Tibial nerve (tissue), 4 donors: Measurements from ENCODE around the gene NMT1. TPM values are rescaled to one million over a fixed set of nuclear protein-coding genes. Genes with fewer than 3 reads are reported as not detected.

ENCODE experiments used
- DNase-seq, 2 donors: peaks; one replicate each; pipeline ENCODE4 v3.0.0-alpha.2; 2019; ENCODE audit warnings: low spot score in 2 of 2
- H3K27ac ChIP-seq, 4 donors: fragments of 200-600 bp; sonication (generic) in 3 of 4; one replicate each; pipeline ENCODE4 v1.5.1; 2017 to 2019; ENCODE audit warnings: mild to moderate bottlenecking in 1 of 4
- H3K27me3 ChIP-seq, 2 donors: fragments of 200-600 bp; sonication (generic) in 1 of 2; one replicate each; pipeline versions ENCODE4 v1.5.1 to v1.6.0; 2017 to 2019
- H3K36me3 ChIP-seq, 3 donors: fragments of 200-600 bp; sonication (generic); one replicate each; pipeline ENCODE4 v1.5.1; 2018 to 2019
- H3K4me1 ChIP-seq, 4 donors: fragments of 200-600 bp; sonication (generic) in 3 of 4; one replicate each; pipeline ENCODE4 v1.5.1; 2017 to 2019
- H3K4me3 ChIP-seq, 4 donors: fragments of 200-600 bp; sonication (generic) in 3 of 4; one replicate each; pipeline ENCODE4 v1.5.1; 2017 to 2019; ENCODE audit warnings: mild to moderate bottlenecking in 1 of 4, moderate library complexity in 1 of 4
- H3K9me3 ChIP-seq, 4 donors: fragments of 200-600 bp; sonication (generic) in 3 of 4; one replicate each; pipeline ENCODE4 v1.5.1; 2017 to 2019
- EP300 ChIP-seq, 2 donors: sonication (generic); formaldehyde crosslinking; IDR thresholded peaks; one replicate each; pipeline ENCODE4 v1.6.1; 2017; ENCODE audit warnings: antibody characterized with exemption in 2 of 2, mild to moderate bottlenecking in 1 of 2
- POLR2A ChIP-seq, 2 donors: fragments of 450-650 bp; IDR thresholded peaks; one replicate each; pipeline ENCODE4 v1.6.1; 2017; ENCODE audit warnings: antibody characterized with exemption in 2 of 2, mild to moderate bottlenecking in 2 of 2, moderate library complexity in 2 of 2
- WGBS, 2 donors: methylation state at CpG; one replicate each; pipeline ENCODE4 v1.1.5; 2018; 5-methylcytosine and 5-hydroxymethylcytosine counted together
- total RNA-seq, 4 donors: library from RNA; depleted of rRNA; stranded (reverse); fragments of >200 nt; gene quantifications; one replicate each; pipeline ENCODE4 v1.1.0, GENCODE V29; 2016
- TF ChIP-seq, protein P1 (sequence below), 5 experiments: fragments of 200-600 bp in 3 of 5; fragments of 450-650 bp in 2 of 5; sonication (generic) in 3 of 5; IDR thresholded peaks; one replicate each; pipeline ENCODE4 v1.5.1; 2016 to 2019; ENCODE audit warnings: antibody characterized with exemption in 5 of 5, mild to moderate bottlenecking in 3 of 5, moderate library complexity in 2 of 5

The NMT1 gene
- total RNA-seq, 4 donors from 2014 or later, result 63.2 to 97.9 (median 80.1) TPM

DNA sequence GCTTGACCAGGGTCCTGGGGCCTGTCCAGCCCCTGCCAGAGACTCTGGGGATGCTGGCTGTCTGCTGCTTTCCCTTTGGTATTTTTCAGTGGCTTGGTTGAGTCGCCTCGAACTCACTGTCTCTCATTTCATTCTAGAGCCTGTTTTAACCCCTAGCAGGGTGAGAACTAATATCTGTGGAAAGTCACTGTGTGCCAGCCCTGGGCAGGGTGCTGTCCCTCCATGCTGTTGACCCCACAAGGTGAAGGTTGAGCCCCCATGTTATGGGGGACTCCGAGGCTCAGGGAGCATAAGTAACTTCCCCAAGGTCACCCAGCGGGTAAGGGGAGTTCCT lies 42.6 kb upstream of the NMT1 start:
- H3K4me3 ChIP-seq, result peak overlapping the region; percentile 39 to 67 (median 42)
- peaks cover 0 to 4% (median 0%) of the 10 kb centered on the region in 3 donors for H3K36me3 ChIP-seq
- TF ChIP-seq, protein P1, sequence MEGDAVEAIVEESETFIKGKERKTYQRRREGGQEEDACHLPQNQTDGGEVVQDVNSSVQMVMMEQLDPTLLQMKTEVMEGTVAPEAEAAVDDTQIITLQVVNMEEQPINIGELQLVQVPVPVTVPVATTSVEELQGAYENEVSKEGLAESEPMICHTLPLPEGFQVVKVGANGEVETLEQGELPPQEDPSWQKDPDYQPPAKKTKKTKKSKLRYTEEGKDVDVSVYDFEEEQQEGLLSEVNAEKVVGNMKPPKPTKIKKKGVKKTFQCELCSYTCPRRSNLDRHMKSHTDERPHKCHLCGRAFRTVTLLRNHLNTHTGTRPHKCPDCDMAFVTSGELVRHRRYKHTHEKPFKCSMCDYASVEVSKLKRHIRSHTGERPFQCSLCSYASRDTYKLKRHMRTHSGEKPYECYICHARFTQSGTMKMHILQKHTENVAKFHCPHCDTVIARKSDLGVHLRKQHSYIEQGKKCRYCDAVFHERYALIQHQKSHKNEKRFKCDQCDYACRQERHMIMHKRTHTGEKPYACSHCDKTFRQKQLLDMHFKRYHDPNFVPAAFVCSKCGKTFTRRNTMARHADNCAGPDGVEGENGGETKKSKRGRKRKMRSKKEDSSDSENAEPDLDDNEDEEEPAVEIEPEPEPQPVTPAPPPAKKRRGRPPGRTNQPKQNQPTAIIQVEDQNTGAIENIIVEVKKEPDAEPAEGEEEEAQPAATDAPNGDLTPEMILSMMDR (IDR thresholded peaks at IDR 0.05), result no peak
- no peak for TF ChIP-seq POLR2A (IDR thresholded peaks at IDR 0.05)
- H3K4me1 ChIP-seq, result peaks cover 0 to 51% (median 33%) of the 10 kb centered on the region in 4 donors
- peak overlapping the region in 3 of 4 donors; percentile 42 to 90 (median 90) for H3K27ac ChIP-seq
- 26 to 27% methylated on average over 4 of the region's 4 CpGs for WGBS, 2 donors
- no peak for DNase-seq
- no peaks in the 10 kb centered on the region for H3K9me3 ChIP-seq
- H3K27me3 ChIP-seq, result no peaks in the 10 kb centered on the region

DNA sequence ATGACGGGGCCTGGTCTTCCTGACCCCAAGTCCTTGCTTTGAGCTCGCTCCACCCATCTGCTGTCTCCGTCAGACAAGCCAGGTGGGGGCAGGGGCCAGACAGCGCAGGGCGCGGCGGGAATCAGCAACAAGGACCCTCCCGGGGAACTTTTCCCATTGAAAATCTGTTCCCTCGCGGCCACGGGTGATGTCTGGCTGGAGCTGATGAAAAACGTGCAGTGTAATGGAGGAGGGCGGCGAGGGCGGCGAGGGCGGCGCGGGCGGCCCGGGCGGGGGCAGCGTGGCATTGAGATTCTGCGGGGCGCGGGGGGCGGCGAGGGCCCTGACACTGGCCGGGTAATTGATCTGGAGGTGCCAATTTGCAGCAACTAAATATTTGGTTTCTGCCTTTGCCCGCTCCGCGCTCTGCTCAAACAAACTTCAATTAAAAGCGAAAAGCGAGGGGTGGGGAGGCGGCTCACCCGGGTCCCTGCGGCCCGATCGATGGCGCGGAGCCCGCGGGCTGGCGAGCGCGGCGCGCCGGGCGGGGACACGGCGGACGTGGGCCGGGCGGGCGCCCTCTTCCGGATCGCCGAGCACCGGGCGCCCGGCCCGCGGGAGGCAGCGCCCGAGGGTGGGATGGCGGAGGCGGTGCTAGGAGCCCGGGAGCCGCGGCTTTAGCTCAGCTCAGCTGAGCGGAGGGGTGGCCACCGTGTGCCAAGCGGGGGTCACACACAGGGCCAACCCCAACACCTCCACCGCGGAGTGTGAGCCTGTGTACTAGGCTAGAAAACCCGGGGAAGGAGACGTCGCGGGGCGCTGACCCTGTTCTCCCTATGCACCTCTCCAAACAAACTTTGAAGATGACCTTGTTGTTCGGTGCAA lies 42.0 kb upstream of the NMT1 start:
- Histone ChIP-seq H3K27ac (peak overlapping the region in 3 of 4 donors; percentile 75 to 90 (median 90)), H3K4me1 (peaks cover 0 to 49% (median 33%) of the 10 kb centered on the region in 4 donors)
- 2% methylated on average over 36 to 53 of the region's 82 CpGs for WGBS, 2 donors

DNA sequence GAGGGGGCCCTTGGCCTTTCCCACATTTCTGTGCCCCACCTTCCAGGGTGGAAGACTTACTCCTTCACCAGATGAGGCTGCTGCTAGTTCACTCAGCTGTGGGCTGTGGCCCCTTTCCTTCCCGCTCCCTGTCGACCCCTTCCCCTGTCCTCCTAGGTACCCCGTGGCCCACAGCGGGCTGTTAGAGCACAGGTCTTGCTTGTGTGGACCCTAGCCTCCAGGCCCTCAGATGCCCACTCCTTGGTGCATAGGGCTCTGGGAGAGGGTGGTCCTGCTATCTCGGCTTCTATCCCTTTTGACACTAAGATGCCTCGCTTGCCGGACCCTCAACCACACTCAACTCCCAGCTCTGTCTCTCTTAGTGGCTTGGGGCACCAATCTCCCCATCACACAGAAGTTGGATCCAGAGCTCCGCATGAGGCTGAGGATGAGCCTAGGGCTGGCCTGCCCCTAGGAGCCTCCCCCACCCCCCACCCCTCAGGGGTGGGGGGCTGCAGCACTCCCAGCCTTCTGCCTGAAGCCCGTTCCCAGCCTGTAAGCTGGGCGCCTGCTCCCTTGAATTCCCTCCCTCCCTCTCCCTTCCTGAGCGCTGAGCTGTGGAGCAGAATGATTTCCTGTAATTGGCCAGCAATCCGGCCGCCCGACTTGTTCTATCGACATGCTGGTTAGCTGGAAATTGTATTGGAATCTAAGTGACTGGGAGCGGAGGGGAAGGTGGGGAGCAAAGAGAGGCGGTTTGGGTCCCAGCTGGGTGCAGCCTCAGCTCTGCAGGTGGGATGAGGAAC lies 40.6 kb upstream of the NMT1 start:
- Histone ChIP-seq H3K4me3 (no peak overlapping the region), H3K9me3 (no peaks in the 10 kb centered on the region), H3K27me3 (no peaks in the 10 kb centered on the region), H3K27ac (peak overlapping the region in 3 of 4 donors; percentile 75 to 90 (median 90)), H3K4me1 (peaks cover 0 to 49% (median 33%) of the 10 kb centered on the region in 4 donors), H3K36me3 (peaks cover 0 to 22% (median 0%) of the 10 kb centered on the region in 3 donors)
- TF ChIP-seq, protein P1 (IDR thresholded peaks at IDR 0.05), result no peak
- TF ChIP-seq POLR2A (IDR thresholded peaks at IDR 0.05) (no peak), EP300 (IDR thresholded peaks at IDR 0.05) (no peak)
- DNase-seq, result peak; percentile 15 to 32
- 30 to 33% methylated on average over 15 to 16 of the region's 17 CpGs for WGBS, 2 donors

More for the DNA sequence above, 42.0 kb upstream of the NMT1 start:
- Histone ChIP-seq H3K9me3 (no peaks in the 10 kb centered on the region), H3K27me3 (no peaks in the 10 kb centered on the region), H3K36me3 (peaks cover 0 to 10% (median 0%) of the 10 kb centered on the region in 3 donors), H3K4me3 (peak overlapping the region; percentile 39 to 67 (median 42))
- DNase-seq, result peak in 1 of 2 donors; percentile 9
- no peak for TF ChIP-seq EP300 (IDR thresholded peaks at IDR 0.05)
- TF ChIP-seq, protein P1 (IDR thresholded peaks at IDR 0.05), result peak; percentile 25 to 78 (median 71)

DNA sequence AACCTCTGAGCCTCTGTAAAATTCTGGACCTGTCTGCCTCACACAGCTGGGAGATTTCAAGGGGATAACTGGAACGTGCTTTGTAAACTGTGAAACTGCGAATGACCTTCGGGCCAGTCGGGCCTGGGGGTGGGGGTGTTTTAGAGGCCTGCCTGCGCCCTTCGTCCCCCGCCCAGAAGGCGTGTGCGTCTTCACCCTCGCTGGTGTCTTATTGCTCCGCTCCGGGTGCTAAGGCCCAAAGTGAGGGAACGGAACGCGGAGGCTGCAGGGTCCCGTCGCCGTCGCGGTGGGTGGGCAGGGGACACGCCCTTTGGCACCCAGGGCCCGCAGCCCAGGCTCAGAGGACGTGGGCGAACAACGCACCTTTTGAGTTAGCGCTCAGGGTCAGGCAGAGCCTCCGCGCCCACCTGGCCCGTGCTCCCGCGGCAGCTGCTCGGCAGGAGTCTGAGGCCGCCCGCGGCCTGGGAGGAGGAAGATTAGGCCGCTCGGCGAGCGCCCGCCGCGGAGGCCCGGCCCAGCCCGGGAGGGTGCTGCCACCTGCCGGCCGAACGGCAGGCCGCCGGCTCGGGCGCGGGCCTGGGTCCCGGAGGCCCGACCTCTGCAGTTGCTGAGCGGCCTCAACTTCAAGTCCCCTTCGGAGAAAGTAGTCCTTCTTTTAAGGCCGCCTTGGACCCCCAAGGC lies 39.4 kb upstream of the NMT1 start:
- Histone ChIP-seq H3K36me3 (peaks cover 0 to 25% (median 0%) of the 10 kb centered on the region in 3 donors), H3K9me3 (no peaks in the 10 kb centered on the region), H3K27me3 (no peaks in the 10 kb centered on the region), H3K4me1 (peaks cover 0 to 49% (median 33%) of the 10 kb centered on the region in 4 donors), H3K4me3 (peak overlapping the region; percentile 28 to 53 (median 48)), H3K27ac (peak overlapping the region; percentile 75 to 90 (median 84))
- WGBS, 2 donors, result 10 to 21% methylated on average over 10 to 19 of the region's 57 CpGs
- peak; percentile 26 to 37 for DNase-seq
- peak in 1 of 2 donors; percentile 57 for TF ChIP-seq EP300 (IDR thresholded peaks at IDR 0.05)
- TF ChIP-seq, protein P1 (IDR thresholded peaks at IDR 0.05), result peak; percentile 97 to 99 (median 98)
- TF ChIP-seq POLR2A (IDR thresholded peaks at IDR 0.05), result no peak
